K562 (cell line): ENCODE measurements around the gene PRRC2A. TPM values are rescaled to one million over a fixed set of nuclear protein-coding genes. Genes with fewer than 3 reads are reported as not detected.
A peak's percentile ranks its signal among the peaks of the same experiment; 100 is the strongest.

Experiments
- BACH1 ChIP-seq: fragments of 200-800 bp; sonication (Bioruptor generic); IDR thresholded peaks from 2 replicates; pipeline ENCODE4 v1.6.1; 2016; ENCODE audit warnings: missing genetic modification characterization, missing compliant biosample characterization
- CEBPB ChIP-seq: fragments of 450-650 bp; IDR thresholded peaks from 2 replicates; pipeline ENCODE4 v1.6.1; 2016; ENCODE audit warnings: missing genetic modification characterization, missing compliant biosample characterization
- NCOA6 ChIP-seq: fragments of 450-650 bp; IDR thresholded peaks from 2 replicates; pipeline ENCODE4 v1.6.1; 2017; ENCODE audit warnings: mild to moderate bottlenecking
- PHF20 ChIP-seq: fragments of 450-650 bp; IDR thresholded peaks from 2 replicates; pipeline ENCODE4 v1.6.1; 2018; ENCODE audit not compliant: partially characterized antibody
- POLR3G ChIP-seq: IDR thresholded peaks from 2 replicates; pipeline ENCODE4 v1.6.1; 2011; ENCODE audit not compliant: insufficient read length, insufficient replicate concordance; ENCODE audit errors: extremely low read depth
- RBBP5 ChIP-seq: fragments of 200-600 bp; sonication (generic); IDR thresholded peaks from 2 replicates; pipeline ENCODE4 v1.6.1; 2012; ENCODE audit warnings: borderline replicate concordance, mild to moderate bottlenecking, low read length, control low read depth, inconsistent platforms; ENCODE audit not compliant: insufficient read depth, poor library complexity, severe bottlenecking
- RFX7 ChIP-seq: fragments of 250-450 bp; sonication (Bioruptor Pico); IDR thresholded peaks from 2 replicates; pipeline ENCODE4 v1.5.1; 2021; ENCODE audit warnings: mild to moderate bottlenecking
- SIX5 ChIP-seq, 2 experiments: IDR thresholded peaks; 2 replicates each; pipeline ENCODE4 v1.6.1; 2011; ENCODE audit warnings: low read length in 2 of 2, borderline replicate concordance in 1 of 2, low read depth in 1 of 2, mild to moderate bottlenecking in 1 of 2, moderate library complexity in 1 of 2; ENCODE audit not compliant: insufficient read depth in 1 of 2
- SMAD3 ChIP-seq: fragments of 450-650 bp; formaldehyde crosslinking; conservative IDR thresholded peaks from 2 replicates; pipeline ENCODE4 v1.4.0; 2020; ENCODE audit warnings: mild to moderate bottlenecking
- TAF1 ChIP-seq: IDR thresholded peaks from 2 replicates; pipeline ENCODE4 v1.6.1; 2011; ENCODE audit warnings: mild to moderate bottlenecking, low read length, moderate library complexity; ENCODE audit not compliant: insufficient read depth, control insufficient read depth, severe bottlenecking; ENCODE audit errors: extremely low read depth
- TBP ChIP-seq: optimal IDR thresholded peaks from 2 replicates; pipeline ENCODE3; 2011; ENCODE audit warnings: low read depth, low read length, improper control_type of control experiment
- ZBED1 ChIP-seq: IDR thresholded peaks from 2 replicates; pipeline ENCODE4 v1.6.1; 2014
- ZNF24 ChIP-seq: fragments of 450-650 bp; IDR thresholded peaks from 2 replicates; pipeline ENCODE4 v1.6.1; 2016
- ZNF3 ChIP-seq: fragments of 250-450 bp; sonication (Bioruptor Pico); IDR thresholded peaks from 2 replicates; pipeline ENCODE4 v1.5.0; 2021; ENCODE audit warnings: mild to moderate bottlenecking, moderate library complexity
- ZNF644 ChIP-seq: fragments of 200-800 bp; sonication (Bioruptor generic); IDR thresholded peaks from 2 replicates; pipeline ENCODE4 v1.6.1; 2016; ENCODE audit warnings: low read depth, missing genetic modification characterization, missing compliant biosample characterization
- polyA plus RNA-seq, 8 experiments: library from polyadenylated mRNA; depleted of rRNA in 4 of 8; stranded (reverse) in 5 of 8; unstranded in 3 of 8; fragments of >200 nt; fragmentation: Nextera tagmentation in 2 of 8; fragmentation: Illumina TruSeq in 1 of 8; extraction: Ambion mirVana in 2 of 8; extraction: Trizol in 1 of 8; gene quantifications; 2 replicates each; pipeline versions ENCODE4 v1.2.1 to v1.2.3, GENCODE V29; 2011 to 2014; ENCODE audit warnings: inconsistent platforms in 1 of 8, missing spikeins in 1 of 8
- total RNA-seq, 7 experiments: library from RNA; depleted of rRNA in 6 of 7; stranded (reverse); fragments of >200 nt in 6 of 7; fragmentation: Illumina TruSeq in 2 of 7; extraction: Trizol in 2 of 7; gene quantifications; 2 replicates each; pipeline versions ENCODE4 v1.2.1 to v1.2.3, GENCODE V29; 2011 to 2021; ENCODE audit warnings: low replicate concordance in 1 of 7
- TF ChIP-seq, protein P1 (sequence below): fragments of 200-800 bp; sonication (Bioruptor generic); IDR thresholded peaks from 2 replicates; pipeline ENCODE4 v1.6.1; 2017; ENCODE audit warnings: missing genetic modification characterization, missing compliant biosample characterization
- TF ChIP-seq, protein P2 (sequence below): fragments of 450-650 bp; formaldehyde crosslinking; IDR thresholded peaks from 2 replicates; pipeline ENCODE4 v1.4.0; 2020; ENCODE audit warnings: mild to moderate bottlenecking, moderate library complexity
- TF ChIP-seq, protein P3 (sequence below): fragments of 450-650 bp; formaldehyde crosslinking; IDR thresholded peaks from 2 replicates; pipeline ENCODE4 v1.4.0; 2022; ENCODE audit warnings: mild to moderate bottlenecking, moderate library complexity
- TF ChIP-seq, protein P4 (sequence below), 3 experiments: IDR thresholded peaks in 2 of 3; conservative IDR thresholded peaks in 1 of 3; 2 replicates each; pipeline ENCODE4 v1.5.1; 2011 to 2012; ENCODE audit warnings: low read length in 3 of 3, mild to moderate bottlenecking in 3 of 3, control low read depth in 2 of 3, improper control_type of control experiment in 1 of 3, inconsistent platforms in 1 of 3, low read depth in 1 of 3, mixed read lengths in 1 of 3, moderate library complexity in 1 of 3; ENCODE audit not compliant: insufficient read depth in 2 of 3
- TF ChIP-seq, protein P5 (sequence below): fragments of 450-650 bp; conservative IDR thresholded peaks from 2 replicates; pipeline ENCODE4 v1.6.1; 2016; ENCODE audit warnings: missing genetic modification characterization, low read depth, mild to moderate bottlenecking, control low read depth, missing compliant biosample characterization

PRRC2A gene
- total and polyA plus RNA-seq, 9 of the 15 experiments (the other 6 are each of a cell fraction or from before 2014, with no cell fraction given), result 1.0 to 332 (median 63.0) TPM

DNA sequence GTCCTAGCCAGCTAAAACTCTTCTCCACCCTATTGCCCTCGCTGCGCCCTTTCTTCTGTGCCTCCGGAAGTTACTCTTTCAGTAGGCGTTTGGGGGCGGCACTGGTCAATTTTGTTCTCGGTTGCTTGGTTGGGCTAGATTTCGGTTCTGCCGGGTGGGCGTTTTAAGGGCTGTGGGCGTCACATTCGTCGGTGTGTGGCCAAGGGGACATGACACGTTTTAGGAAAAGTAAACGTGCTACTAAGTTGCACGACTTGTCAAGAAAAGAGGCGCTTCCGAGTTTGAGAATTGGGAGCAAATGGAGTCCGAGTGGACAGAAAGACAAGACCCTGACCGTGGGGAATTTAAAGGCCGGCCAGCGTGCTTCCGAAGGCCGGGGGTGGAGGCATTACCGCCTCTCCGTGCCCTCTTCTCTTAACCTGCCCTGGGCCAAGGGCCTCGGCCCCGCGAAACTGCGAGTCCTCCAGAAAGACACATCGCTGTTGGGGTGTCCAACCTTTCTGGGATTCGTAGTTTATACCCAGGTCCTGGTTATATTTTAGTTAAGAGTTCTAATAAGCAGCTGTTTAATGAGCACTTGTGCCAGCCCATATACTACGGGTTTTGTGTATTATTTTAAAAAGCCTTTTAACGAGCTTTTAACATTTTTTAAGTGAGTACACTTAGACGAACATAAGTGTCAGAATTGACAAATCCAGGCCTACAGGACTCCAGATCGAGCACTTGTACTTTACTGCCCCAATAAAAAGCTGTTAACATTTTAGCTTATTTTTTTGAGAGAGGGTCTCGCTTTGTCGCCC is 32.6 kb downstream of the PRRC2A start (continued):
- TF ChIP-seq, protein P1, sequence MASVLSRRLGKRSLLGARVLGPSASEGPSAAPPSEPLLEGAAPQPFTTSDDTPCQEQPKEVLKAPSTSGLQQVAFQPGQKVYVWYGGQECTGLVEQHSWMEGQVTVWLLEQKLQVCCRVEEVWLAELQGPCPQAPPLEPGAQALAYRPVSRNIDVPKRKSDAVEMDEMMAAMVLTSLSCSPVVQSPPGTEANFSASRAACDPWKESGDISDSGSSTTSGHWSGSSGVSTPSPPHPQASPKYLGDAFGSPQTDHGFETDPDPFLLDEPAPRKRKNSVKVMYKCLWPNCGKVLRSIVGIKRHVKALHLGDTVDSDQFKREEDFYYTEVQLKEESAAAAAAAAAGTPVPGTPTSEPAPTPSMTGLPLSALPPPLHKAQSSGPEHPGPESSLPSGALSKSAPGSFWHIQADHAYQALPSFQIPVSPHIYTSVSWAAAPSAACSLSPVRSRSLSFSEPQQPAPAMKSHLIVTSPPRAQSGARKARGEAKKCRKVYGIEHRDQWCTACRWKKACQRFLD (CRISPR knock-in tag), result no peak
- TF ChIP-seq SIX5 (IDR thresholded peaks at IDR 0.05; ENCODE audit: borderline replicate concordance in 1 of 2, insufficient read depth in 1 of 2, low read depth in 1 of 2, low read length in 2 of 2) (no peak), RFX7 (CRISPR knock-in tag) (no peak), ZNF644 (peak; percentile 96), NCOA6 (no peak), RBBP5 (no peak), SMAD3 (CRISPR knock-in tag) (peak; percentile 66; the same call in 1 of the 2 replicates), PHF20 (no peak), TBP (peak; percentile 78), ZNF3 (CRISPR knock-in tag) (peak; percentile 41; the same call in 1 of the 2 replicates), ZNF24 (no peak), TAF1 (peak; percentile 96), ZBED1 (peak; percentile 69), BACH1 (tag) (no peak; the same call in 1 of the 2 replicates), POLR3G (no peak), CEBPB (tag) (no peak)
- TF ChIP-seq, protein P2, sequence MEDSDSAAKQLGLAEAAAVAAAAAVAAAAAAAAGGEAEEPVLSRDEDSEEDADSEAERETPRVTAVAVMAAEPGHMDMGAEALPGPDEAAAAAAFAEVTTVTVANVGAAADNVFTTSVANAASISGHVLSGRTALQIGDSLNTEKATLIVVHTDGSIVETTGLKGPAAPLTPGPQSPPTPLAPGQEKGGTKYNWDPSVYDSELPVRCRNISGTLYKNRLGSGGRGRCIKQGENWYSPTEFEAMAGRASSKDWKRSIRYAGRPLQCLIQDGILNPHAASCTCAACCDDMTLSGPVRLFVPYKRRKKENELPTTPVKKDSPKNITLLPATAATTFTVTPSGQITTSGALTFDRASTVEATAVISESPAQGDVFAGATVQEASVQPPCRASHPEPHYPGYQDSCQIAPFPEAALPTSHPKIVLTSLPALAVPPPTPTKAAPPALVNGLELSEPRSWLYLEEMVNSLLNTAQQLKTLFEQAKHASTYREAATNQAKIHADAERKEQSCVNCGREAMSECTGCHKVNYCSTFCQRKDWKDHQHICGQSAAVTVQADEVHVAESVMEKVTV (CRISPR knock-in tag), result no peak; the same call in 1 of the 2 replicates
- TF ChIP-seq, protein P3, sequence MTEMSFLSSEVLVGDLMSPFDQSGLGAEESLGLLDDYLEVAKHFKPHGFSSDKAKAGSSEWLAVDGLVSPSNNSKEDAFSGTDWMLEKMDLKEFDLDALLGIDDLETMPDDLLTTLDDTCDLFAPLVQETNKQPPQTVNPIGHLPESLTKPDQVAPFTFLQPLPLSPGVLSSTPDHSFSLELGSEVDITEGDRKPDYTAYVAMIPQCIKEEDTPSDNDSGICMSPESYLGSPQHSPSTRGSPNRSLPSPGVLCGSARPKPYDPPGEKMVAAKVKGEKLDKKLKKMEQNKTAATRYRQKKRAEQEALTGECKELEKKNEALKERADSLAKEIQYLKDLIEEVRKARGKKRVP (CRISPR knock-in tag), result 0 out of 2 replicates have a peak, but pooled peaks have one; percentile 48
- TF ChIP-seq, protein P4, sequence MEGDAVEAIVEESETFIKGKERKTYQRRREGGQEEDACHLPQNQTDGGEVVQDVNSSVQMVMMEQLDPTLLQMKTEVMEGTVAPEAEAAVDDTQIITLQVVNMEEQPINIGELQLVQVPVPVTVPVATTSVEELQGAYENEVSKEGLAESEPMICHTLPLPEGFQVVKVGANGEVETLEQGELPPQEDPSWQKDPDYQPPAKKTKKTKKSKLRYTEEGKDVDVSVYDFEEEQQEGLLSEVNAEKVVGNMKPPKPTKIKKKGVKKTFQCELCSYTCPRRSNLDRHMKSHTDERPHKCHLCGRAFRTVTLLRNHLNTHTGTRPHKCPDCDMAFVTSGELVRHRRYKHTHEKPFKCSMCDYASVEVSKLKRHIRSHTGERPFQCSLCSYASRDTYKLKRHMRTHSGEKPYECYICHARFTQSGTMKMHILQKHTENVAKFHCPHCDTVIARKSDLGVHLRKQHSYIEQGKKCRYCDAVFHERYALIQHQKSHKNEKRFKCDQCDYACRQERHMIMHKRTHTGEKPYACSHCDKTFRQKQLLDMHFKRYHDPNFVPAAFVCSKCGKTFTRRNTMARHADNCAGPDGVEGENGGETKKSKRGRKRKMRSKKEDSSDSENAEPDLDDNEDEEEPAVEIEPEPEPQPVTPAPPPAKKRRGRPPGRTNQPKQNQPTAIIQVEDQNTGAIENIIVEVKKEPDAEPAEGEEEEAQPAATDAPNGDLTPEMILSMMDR (IDR thresholded peaks at IDR 0.05 in 2 of 3, conservative IDR thresholded peaks at IDR 0.05 in 1 of 3; ENCODE audit: insufficient read depth in 2 of 3, low read depth in 1 of 3, low read length in 3 of 3), result peak; percentile 43 to 72 (median 54)
- TF ChIP-seq, protein P5, sequence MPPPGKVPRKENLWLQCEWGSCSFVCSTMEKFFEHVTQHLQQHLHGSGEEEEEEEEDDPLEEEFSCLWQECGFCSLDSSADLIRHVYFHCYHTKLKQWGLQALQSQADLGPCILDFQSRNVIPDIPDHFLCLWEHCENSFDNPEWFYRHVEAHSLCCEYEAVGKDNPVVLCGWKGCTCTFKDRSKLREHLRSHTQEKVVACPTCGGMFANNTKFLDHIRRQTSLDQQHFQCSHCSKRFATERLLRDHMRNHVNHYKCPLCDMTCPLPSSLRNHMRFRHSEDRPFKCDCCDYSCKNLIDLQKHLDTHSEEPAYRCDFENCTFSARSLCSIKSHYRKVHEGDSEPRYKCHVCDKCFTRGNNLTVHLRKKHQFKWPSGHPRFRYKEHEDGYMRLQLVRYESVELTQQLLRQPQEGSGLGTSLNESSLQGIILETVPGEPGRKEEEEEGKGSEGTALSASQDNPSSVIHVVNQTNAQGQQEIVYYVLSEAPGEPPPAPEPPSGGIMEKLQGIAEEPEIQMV (tag), result no peak
